Upper lobe of left lung (tissue), 6 donors: ENCODE measurements around the gene MSI2. TPM values are rescaled to one million over a fixed set of nuclear protein-coding genes. Genes with fewer than 3 reads are reported as not detected.

ENCODE experiments used
- ATAC-seq, 2 donors: fragments of 200-7000 bp; cut with Tn5 transposase; one replicate each; pipeline ENCODE4 v1.9.1; 2022; ENCODE audit warnings: mild to moderate bottlenecking in 2 of 2, moderate library complexity in 2 of 2; ENCODE audit not compliant: low FRiP score in 2 of 2
- DNase-seq, 2 donors: peaks; one replicate each; pipeline ENCODE4 v3.0.0-alpha.2; 2019 to 2020
- H3K27ac ChIP-seq, 4 donors: fragments of 200-600 bp; sonication (generic); one replicate each; pipeline ENCODE4 v1.5.1; 2016 to 2019
- H3K27me3 ChIP-seq, 4 donors: fragments of 200-600 bp; sonication (generic); one replicate each; pipeline ENCODE4 v1.5.1; 2017 to 2019
- H3K36me3 ChIP-seq, 4 donors: fragments of 200-600 bp; sonication (generic); one replicate each; pipeline ENCODE4 v1.5.1; 2016 to 2019
- H3K4me1 ChIP-seq, 4 donors: fragments of 200-600 bp; sonication (generic); one replicate each; pipeline ENCODE4 v1.5.1; 2018 to 2019
- H3K4me3 ChIP-seq, 4 donors: fragments of 200-600 bp; sonication (generic); one replicate each; pipeline ENCODE4 v1.5.1; 2017 to 2019; ENCODE audit warnings: mild to moderate bottlenecking in 2 of 4, moderate library complexity in 1 of 4
- H3K9me3 ChIP-seq, 4 donors: fragments of 200-600 bp; sonication (generic); one replicate each; pipeline ENCODE4 v1.5.1; 2018 to 2019
- CTCF ChIP-seq, 6 experiments: fragments of 450-650 bp in 4 of 6; fragments of 200-600 bp in 2 of 6; sonication (generic) in 2 of 6; IDR thresholded peaks; one replicate each; pipeline ENCODE4 v1.5.1; 2016 to 2019; ENCODE audit warnings: antibody characterized with exemption in 6 of 6
- EP300 ChIP-seq, 4 donors: sonication (generic); formaldehyde crosslinking; IDR thresholded peaks; one replicate each; pipeline ENCODE4 v1.5.1; 2017; ENCODE audit warnings: antibody characterized with exemption in 4 of 4, control low read depth in 2 of 4
- POLR2A ChIP-seq, 4 donors: fragments of 450-650 bp; IDR thresholded peaks; one replicate each; pipeline ENCODE4 v1.5.1; 2016 to 2017; ENCODE audit warnings: antibody characterized with exemption in 4 of 4, mild to moderate bottlenecking in 2 of 4
- POLR2AphosphoS5 ChIP-seq, 2 donors: sonication (generic); formaldehyde crosslinking; IDR thresholded peaks; one replicate each; pipeline ENCODE4 v1.5.1; 2017; ENCODE audit warnings: antibody characterized with exemption in 2 of 2
- WGBS, 2 donors: methylation state at CpG; one replicate each; pipeline ENCODE4 v1.1.5; 2017 to 2018; 5-methylcytosine and 5-hydroxymethylcytosine counted together
- total RNA-seq, 6 donors: library from RNA; depleted of rRNA in 4 of 6; stranded (reverse); fragments of >200 nt in 4 of 6; gene quantifications; one replicate each; pipeline versions ENCODE4 v1.1.0 to v1.2.1, GENCODE V29; 2016 to 2021
- donor health status: DM: no; HTN: no; CAD: no; lungs with moderate emphysema.
- donor health status: DM: no; HTN: yes; CAD: no; lungs with severe emphysema.

Gene MSI2
- total RNA-seq, 6 donors from 2014 or later: 20.1 to 44.0 (median 32.2) TPM

GRCh38 chr17:57256708-57257112 is 387 bp downstream of the MSI2 start:
- 1% methylated on average over 31 to 34 of the region's 36 CpGs for WGBS, 2 donors
- TF ChIP-seq CTCF (IDR thresholded peaks at IDR 0.05) (no peak), EP300 (IDR thresholded peaks at IDR 0.05) (no peak), POLR2A (IDR thresholded peaks at IDR 0.05) (no peak), POLR2AphosphoS5 (IDR thresholded peaks at IDR 0.05) (no peak)
- ATAC-seq (peak in 1 of 2 donors; percentile 34), DNase-seq (no peak)
- Histone ChIP-seq H3K4me1 (peaks cover 9 to 25% (median 20%) of the 10 kb centered on the region in 4 donors), H3K27ac (peak overlapping the region; percentile 78 to 91 (median 86)), H3K36me3 (peaks cover 0 to 2% (median 0%) of the 10 kb centered on the region in 4 donors), H3K4me3 (peak overlapping the region; percentile 71 to 96 (median 90)), H3K9me3 (no peaks in the 10 kb centered on the region), H3K27me3 (no peaks in the 10 kb centered on the region)

DNA sequence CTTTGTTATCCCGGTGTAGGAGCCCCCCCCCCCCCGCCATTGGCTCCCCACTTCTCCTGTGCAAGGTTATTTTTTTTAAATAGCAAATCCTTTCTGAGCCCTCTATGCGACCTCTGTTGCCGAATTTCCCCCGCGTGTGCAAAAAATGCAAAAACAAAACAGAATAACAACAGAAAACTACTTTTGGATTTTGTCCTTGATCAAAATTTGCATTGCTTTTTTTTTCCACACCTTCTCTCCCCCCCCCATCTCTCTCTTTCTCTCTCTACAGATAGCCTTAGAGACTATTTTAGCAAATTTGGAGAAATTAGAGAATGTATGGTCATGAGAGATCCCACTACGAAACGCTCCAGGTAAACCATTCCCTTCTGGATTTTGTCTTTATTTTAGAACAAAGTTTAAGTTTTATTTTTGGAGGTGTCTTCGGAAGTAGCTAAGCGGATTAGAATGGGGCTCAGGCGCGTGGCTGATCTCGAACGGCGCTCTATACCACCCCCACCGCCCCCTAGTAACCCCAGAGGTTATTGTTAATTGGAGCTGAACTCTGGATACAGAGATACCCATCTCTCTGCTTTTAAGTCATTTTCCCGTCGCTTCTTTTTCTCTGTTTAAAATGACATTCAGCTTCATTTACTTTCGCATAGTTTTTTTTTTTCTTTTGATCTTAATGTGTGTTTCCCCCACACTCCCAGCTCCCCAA is 1.0 kb downstream of the MSI2 start:
- Histone ChIP-seq H3K36me3 (peaks cover 0 to 6% (median 2%) of the 10 kb centered on the region in 4 donors), H3K27ac (peak overlapping the region; percentile 78 to 91 (median 86)), H3K27me3 (no peaks in the 10 kb centered on the region), H3K9me3 (no peaks in the 10 kb centered on the region), H3K4me1 (peaks cover 12 to 25% (median 20%) of the 10 kb centered on the region in 4 donors), H3K4me3 (peak overlapping the region; percentile 71 to 96 (median 90))
- 0 to 1% methylated on average over 19 of the region's 19 CpGs for WGBS, 2 donors
- ATAC-seq: no peak
- DNase-seq: no peak
- no peak for TF ChIP-seq EP300 (IDR thresholded peaks at IDR 0.05)
- TF ChIP-seq POLR2AphosphoS5 (IDR thresholded peaks at IDR 0.05): no peak
- TF ChIP-seq POLR2A (IDR thresholded peaks at IDR 0.05): no peak
- no peak for TF ChIP-seq CTCF (IDR thresholded peaks at IDR 0.05)

DNA sequence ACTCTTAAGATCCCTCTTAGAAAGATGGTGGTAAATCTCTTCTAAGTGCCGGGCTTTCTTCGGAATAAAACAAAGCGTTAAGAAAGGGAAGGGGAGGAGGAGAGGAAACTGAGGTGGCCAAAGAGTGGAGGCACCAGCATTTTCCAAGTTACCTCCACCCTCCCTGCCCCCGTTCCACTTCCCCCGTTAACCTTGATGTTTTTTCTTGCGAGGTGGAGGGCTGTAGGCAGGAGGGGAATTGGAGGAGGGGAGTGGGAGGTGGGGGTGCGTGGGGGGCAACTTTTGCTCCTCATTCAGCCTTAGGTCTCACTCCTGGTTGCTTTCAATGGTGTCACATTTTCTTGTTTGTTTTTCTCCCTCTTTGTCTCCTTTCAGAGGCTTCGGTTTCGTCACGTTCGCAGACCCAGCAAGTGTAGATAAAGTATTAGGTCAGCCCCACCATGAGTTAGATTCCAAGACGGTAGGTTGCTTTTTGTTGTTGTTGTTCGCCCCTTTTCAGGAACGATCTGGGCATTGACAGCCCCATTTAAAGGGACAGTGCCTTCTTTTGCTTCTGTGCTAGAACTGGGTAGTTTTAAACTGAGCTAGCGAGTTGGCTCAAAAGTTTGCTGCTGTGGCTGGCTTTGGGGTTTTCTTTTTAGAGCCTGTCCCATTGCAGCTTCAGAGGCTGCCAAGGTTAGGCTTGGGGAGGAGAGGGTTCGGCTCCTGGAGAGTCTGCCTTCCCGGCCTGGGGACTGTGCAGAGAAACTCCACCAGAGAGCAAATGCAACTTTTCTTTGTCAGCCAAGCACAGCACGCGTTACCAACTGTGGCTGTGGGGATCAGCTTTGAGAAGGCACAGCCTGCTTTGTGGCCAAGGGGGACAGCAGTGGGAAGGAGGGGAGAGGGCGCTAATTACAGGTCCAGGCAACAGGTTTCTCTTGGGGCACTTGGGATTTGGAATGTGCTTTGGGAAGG is 1.9 kb downstream of the MSI2 start:
- no peaks in the 10 kb centered on the region for H3K27me3 ChIP-seq
- H3K4me1 ChIP-seq: peaks cover 17 to 25% (median 20%) of the 10 kb centered on the region in 4 donors
- DNase-seq: no peak
- no peak for TF ChIP-seq EP300 (IDR thresholded peaks at IDR 0.05)
- TF ChIP-seq POLR2A (IDR thresholded peaks at IDR 0.05): no peak
- no peak for TF ChIP-seq CTCF (IDR thresholded peaks at IDR 0.05)
- no peak for TF ChIP-seq POLR2AphosphoS5 (IDR thresholded peaks at IDR 0.05)
- ATAC-seq: no peak
- 17 to 18% methylated on average over 20 of the region's 20 CpGs for WGBS, 2 donors
- H3K36me3 ChIP-seq: peaks cover 0 to 10% (median 2%) of the 10 kb centered on the region in 4 donors
- no peaks in the 10 kb centered on the region for H3K9me3 ChIP-seq
- H3K4me3 ChIP-seq: peak overlapping the region; percentile 71 to 96 (median 90)
- peak overlapping the region in 1 of 4 donors; percentile 91 for H3K27ac ChIP-seq

DNA sequence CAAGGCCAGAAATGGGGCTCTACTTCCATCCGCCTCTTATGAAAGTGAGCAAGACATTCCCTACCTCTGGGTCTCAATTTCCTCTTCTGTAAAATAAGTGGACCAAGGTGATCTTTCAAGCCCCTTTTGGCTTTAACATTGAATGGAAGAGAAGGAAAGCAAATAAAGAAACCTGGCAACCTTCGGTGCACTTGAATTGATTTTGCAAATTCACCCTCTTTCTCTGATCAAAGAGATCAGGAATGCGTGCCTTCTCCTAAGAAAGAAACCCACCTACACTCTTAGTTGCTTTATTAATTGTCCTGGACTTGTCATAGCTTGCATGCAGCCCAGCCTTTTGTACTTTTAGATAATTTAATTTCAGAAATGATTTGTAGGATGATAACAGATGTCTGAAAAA is 3.0 kb downstream of the MSI2 start:
- TF ChIP-seq EP300 (IDR thresholded peaks at IDR 0.05): no peak
- no peak for TF ChIP-seq POLR2A (IDR thresholded peaks at IDR 0.05)
- no peak for TF ChIP-seq POLR2AphosphoS5 (IDR thresholded peaks at IDR 0.05)
- no peak for TF ChIP-seq CTCF (IDR thresholded peaks at IDR 0.05)
- WGBS, 2 donors: 88 to 89% methylated on average over 3 of the region's 3 CpGs
- H3K36me3 ChIP-seq: peaks cover 0 to 15% (median 2%) of the 10 kb centered on the region in 4 donors
- ATAC-seq (no peak), DNase-seq (no peak)
- H3K4me1 ChIP-seq: peaks cover 17 to 25% (median 20%) of the 10 kb centered on the region in 4 donors
- no peaks in the 10 kb centered on the region for H3K9me3 ChIP-seq
- H3K27me3 ChIP-seq: no peaks in the 10 kb centered on the region
- no peak overlapping the region for H3K27ac ChIP-seq
- no peak overlapping the region for H3K4me3 ChIP-seq
